Body of pancreas (tissue), 4 donors: ENCODE data around the gene ACVR1C. TPM values are rescaled to one million over a fixed set of nuclear protein-coding genes. Genes with fewer than 3 reads are reported as not detected.

Experiments used
- ATAC-seq: fragments of 150-250 bp; one replicate; pipeline ENCODE4 v1.9.1; 2016
- DNase-seq, 4 donors: peaks; one replicate each; pipeline ENCODE4 v3.0.0-alpha.2; 2019
- H3K27ac ChIP-seq, 4 donors: fragments of 200-600 bp; sonication (generic); 1 replicate in 3 of 4; 2 replicates in 1 of 4; pipeline versions ENCODE4 v1.5.1 to v1.6.1; 2016 to 2019; ENCODE audit warnings: mild to moderate bottlenecking in 1 of 4, mixed read lengths in 1 of 4, moderate library complexity in 1 of 4
- H3K27me3 ChIP-seq, 2 donors: fragments of 200-600 bp; sonication (generic); one replicate each; pipeline ENCODE4 v1.6.0; 2016; ENCODE audit warnings: mild to moderate bottlenecking in 1 of 2
- H3K36me3 ChIP-seq, 2 donors: fragments of 200-600 bp; sonication (generic); replicated peaks in 1 of 2; 2 replicates each; pipeline ENCODE4 v1.5.1; 2016; ENCODE audit warnings: low read depth in 2 of 2; ENCODE audit not compliant: insufficient read depth in 1 of 2
- H3K4me1 ChIP-seq: fragments of 200-600 bp; sonication (generic); one replicate; pipeline ENCODE4 v1.6.0; 2016
- H3K4me3 ChIP-seq, 2 donors: fragments of 200-600 bp; sonication (generic); 1 replicate in 1 of 2; 2 replicates in 1 of 2; pipeline ENCODE4 v1.5.1; 2016 to 2019
- H3K9me3 ChIP-seq, 3 donors: fragments of 200-600 bp; sonication (generic); 1 replicate in 2 of 3; 2 replicates in 1 of 3; pipeline ENCODE4 v1.5.1; 2016
- CTCF ChIP-seq, 7 experiments: fragments of 450-650 bp in 4 of 7; fragments of 200-600 bp in 3 of 7; sonication (generic) in 3 of 7; IDR thresholded peaks; one replicate each; pipeline ENCODE4 v1.5.1; 2016 to 2019; ENCODE audit warnings: antibody characterized with exemption in 7 of 7
- POLR2A ChIP-seq, 3 donors: fragments of 450-650 bp; IDR thresholded peaks; one replicate each; pipeline ENCODE4 v1.6.1; 2016; ENCODE audit warnings: antibody characterized with exemption in 3 of 3, mild to moderate bottlenecking in 2 of 3
- WGBS, 2 donors: methylation state at CpG; one replicate each; pipeline ENCODE4 v1.1.5; 2017; 5-methylcytosine and 5-hydroxymethylcytosine counted together
- intact Hi-C: fragments of 100-400 bp; cut with DNase I; formaldehyde crosslinking; loops from one replicate; pipeline ENCODE4 v1.15.1; 2023
- total RNA-seq, 2 donors: library from RNA; depleted of rRNA; stranded (reverse); fragments of >200 nt; gene quantifications; one replicate each; pipeline ENCODE4 v1.1.0, GENCODE V29; 2016

Gene ACVR1C
- total RNA-seq, 2 donors from 2014 or later = 1.6 to 6.6 TPM

GRCh38 chr2:157538064-157538463 lies 90.6 kb downstream of the ACVR1C start:
- no peaks in the 10 kb centered on the region for H3K9me3 ChIP-seq
- no peak overlapping the region for H3K27ac ChIP-seq
- no peaks in the 10 kb centered on the region for H3K27me3 ChIP-seq
- no peak for DNase-seq
- H3K4me1 ChIP-seq = no peaks in the 10 kb centered on the region
- H3K36me3 ChIP-seq = no peaks in the 10 kb centered on the region
- intact Hi-C loops = no loop called here
- WGBS, 2 donors = 86 to 97% methylated on average over 1 of the region's 1 CpG
- H3K4me3 ChIP-seq = no peak overlapping the region
- TF ChIP-seq CTCF (IDR thresholded peaks at IDR 0.05) (no peak), POLR2A (IDR thresholded peaks at IDR 0.05) (no peak)
- ATAC-seq = no peak

- TF ChIP-seq POLR2A (IDR thresholded peaks at IDR 0.05) = no peak
- no peak for TF ChIP-seq CTCF (IDR thresholded peaks at IDR 0.05)
- no peaks in the 10 kb centered on the region for H3K36me3 ChIP-seq
- intact Hi-C loops = no loop called here
- no peaks in the 10 kb centered on the region for H3K9me3 ChIP-seq
- 79 to 85% methylated on average over 1 of the region's 1 CpG for WGBS, 2 donors
- H3K4me3 ChIP-seq = no peak overlapping the region
- DNase-seq (no peak), ATAC-seq (no peak)
- no peaks in the 10 kb centered on the region for H3K4me1 ChIP-seq
- H3K27ac ChIP-seq = no peak overlapping the region
- no peaks in the 10 kb centered on the region for H3K27me3 ChIP-seq
Measured at GRCh38 chr2:157536815-157537214, 91.8 kb downstream of the ACVR1C start.

GRCh38 chr2:157528963-157529751 lies 99.5 kb downstream of the ACVR1C start:
- ATAC-seq (no peak), DNase-seq (no peak)
- H3K4me1 ChIP-seq = no peaks in the 10 kb centered on the region
- no peaks in the 10 kb centered on the region for H3K27me3 ChIP-seq
- no peaks in the 10 kb centered on the region for H3K9me3 ChIP-seq
- 87 to 93% methylated on average over 4 of the region's 4 CpGs for WGBS, 2 donors
- H3K36me3 ChIP-seq = no peaks in the 10 kb centered on the region
- TF ChIP-seq POLR2A (IDR thresholded peaks at IDR 0.05) (no peak), CTCF (IDR thresholded peaks at IDR 0.05) (no peak)
- no peak overlapping the region for H3K4me3 ChIP-seq
- H3K27ac ChIP-seq = no peak overlapping the region
- intact Hi-C loops = no loop called here

- no peak overlapping the region for H3K4me3 ChIP-seq
- no peaks in the 10 kb centered on the region for H3K4me1 ChIP-seq
- H3K9me3 ChIP-seq = no peaks in the 10 kb centered on the region
- TF ChIP-seq CTCF (IDR thresholded peaks at IDR 0.05) (no peak), POLR2A (IDR thresholded peaks at IDR 0.05) (no peak)
- DNase-seq (no peak), ATAC-seq (no peak)
- H3K27ac ChIP-seq = no peak overlapping the region
- H3K27me3 ChIP-seq = no peaks in the 10 kb centered on the region
- no peaks in the 10 kb centered on the region for H3K36me3 ChIP-seq
- 94 to 95% methylated on average over 2 of the region's 2 CpGs for WGBS, 2 donors
- intact Hi-C loops = no loop called here
Measured at GRCh38 chr2:157526070-157526469, 102.6 kb downstream of the ACVR1C start.
